HepG2 (cell line): ENCODE data around the gene TLR9. TPM values are rescaled to one million over a fixed set of nuclear protein-coding genes. Genes with fewer than 3 reads are reported as not detected.

Experiments
- ATAC-seq: fragments of 200-7000 bp; cut with Tn5 transposase; 3 replicates; pipeline ENCODE4 v1.9.1; 2020; ENCODE audit warnings: mild to moderate bottlenecking, moderate library complexity
- BruUV-seq: library from RNA; stranded (reverse); fragments of 400-500 nt; replicated peaks from 2 replicates; lab custom pipeline; 2021; lab: Mats Ljungman, UMichigan
- CTCF ChIA-PET: fragments of 300-600 bp; formaldehyde crosslinking; extraction: SDS; loops from one replicate; lab custom pipeline; 2021; ENCODE audit warnings: low total read pairs, inconsistent platforms, low intra/inter-chr PET ratio; lab: Yijun Ruan, JAX
- POLR2A ChIA-PET: fragments of 350-600 bp; sonication (Branson Sonifier 250); formaldehyde crosslinking; loops from one replicate; lab custom pipeline; 2020; ENCODE audit warnings: antibody characterized with exemption, inconsistent platforms; lab: Yijun Ruan, JAX
- DNase-seq: peaks from one replicate; pipeline ENCODE4 v3.0.0-alpha.2; 2015; ENCODE audit warnings: low spot score
- FAIRE-seq: peaks from 3 replicates; lab custom pipeline; 2011; peaks lifted over from hg19 to GRCh38; lab: Jason Lieb, UNC
- H2AFZ ChIP-seq: one replicate; pipeline ENCODE4 v1.6.1; 2011; ENCODE audit warnings: low read length, inconsistent platforms
- H3K27ac ChIP-seq: fragments of 300-600 bp; 3 replicates; pipeline ENCODE4 v1.8.0; 2011; ENCODE audit warnings: mixed run types, mild to moderate bottlenecking, mixed read lengths, low read length, inconsistent platforms; ENCODE audit not compliant: insufficient read depth; ENCODE audit errors: extremely low read length
- H3K27me3 ChIP-seq, 2 experiments: fragments of 200-600 bp in 1 of 2; 2 replicates in 1 of 2; 3 replicates in 1 of 2; pipeline versions ENCODE4 v1.6.0 to v1.8.0; 2011; ENCODE audit warnings: low read length in 2 of 2, mild to moderate bottlenecking in 2 of 2, moderate library complexity in 2 of 2, inconsistent platforms in 1 of 2; ENCODE audit not compliant: insufficient read depth in 2 of 2, control insufficient read depth in 1 of 2
- H3K36me3 ChIP-seq, 2 experiments: fragments of 200-600 bp in 1 of 2; replicated peaks in 1 of 2; 2 replicates in 1 of 2; 3 replicates in 1 of 2; pipeline versions ENCODE4 v1.5.1 to v1.8.0; 2011; ENCODE audit warnings: low read length in 2 of 2, inconsistent platforms in 1 of 2; ENCODE audit not compliant: insufficient read depth in 2 of 2, control insufficient read depth in 1 of 2
- H3K4me1 ChIP-seq: 2 replicates; pipeline ENCODE4 v1.5.1; 2012; ENCODE audit warnings: low read length, inconsistent platforms; ENCODE audit not compliant: insufficient read depth
- H3K4me2 ChIP-seq: 2 replicates; pipeline ENCODE4 v1.6.0; 2011; ENCODE audit warnings: low read depth, low read length, inconsistent platforms
- H3K4me3 ChIP-seq, 3 experiments: fragments of 200-600 bp in 1 of 3; sonication (generic), shearing (Covaris generic) in 1 of 3; replicated peaks in 1 of 3; 2 replicates each; pipeline ENCODE4 v1.5.1; 2011 to 2016; ENCODE audit warnings: low read length in 3 of 3, inconsistent platforms in 2 of 3, low read depth in 2 of 3, mild to moderate bottlenecking in 2 of 3, control low read depth in 1 of 3, mixed read lengths in 1 of 3; ENCODE audit not compliant: insufficient read depth in 1 of 3
- H3K79me2 ChIP-seq: one replicate; pipeline ENCODE4 v1.6.1; 2011; ENCODE audit warnings: low read length, inconsistent platforms; ENCODE audit not compliant: insufficient read depth
- H3K9ac ChIP-seq: 2 replicates; pipeline ENCODE4 v1.6.0; 2011; ENCODE audit warnings: mild to moderate bottlenecking, low read depth, low read length, inconsistent platforms; ENCODE audit not compliant: insufficient read depth
- H3K9me3 ChIP-seq: 2 replicates; pipeline ENCODE4 v1.5.1; 2012; ENCODE audit warnings: mild to moderate bottlenecking, low read length
- H4K20me1 ChIP-seq: 2 replicates; pipeline ENCODE4 v1.6.0; 2011; ENCODE audit warnings: inconsistent platforms, mild to moderate bottlenecking, low read length, moderate library complexity; ENCODE audit not compliant: insufficient read depth
- AGO2 ChIP-seq: fragments of 200-400 bp; formaldehyde crosslinking; optimal IDR thresholded peaks from 2 replicates; pipeline ENCODE3; 2017; ENCODE audit warnings: mild to moderate bottlenecking, low read depth, low read length, moderate library complexity
- RBFOX2 ChIP-seq: fragments of 200-400 bp; formaldehyde crosslinking; IDR thresholded peaks from 2 replicates; pipeline ENCODE4 v1.6.1; 2017; ENCODE audit warnings: low read depth, mild to moderate bottlenecking, low read length
- SPEN ChIP-seq: sonication (generic); formaldehyde crosslinking; IDR thresholded peaks from 2 replicates; pipeline ENCODE4 v1.5.1; 2020; ENCODE audit warnings: low read depth, mild to moderate bottlenecking, missing genetic modification reagents
- WGBS: methylation state at CpG from one replicate; pipeline ENCODE4 v1.1.6; 2017; ENCODE audit warnings: low lambda C conversion rate; 5-methylcytosine and 5-hydroxymethylcytosine counted together
- in situ Hi-C: cut with HindIII; loops from 2 replicates; pipeline ENCODE4 v1.10.0; 2017; ENCODE audit warnings: low pct_unique_long_range_greater_than_20kb; ENCODE audit not compliant: extremely low pct_ligation_motif_present
- intact Hi-C: fragments of 100-400 bp; cut with micrococcal nuclease; formaldehyde crosslinking; loops from one replicate; pipeline ENCODE4 v1.10.0; 2022; ENCODE audit not compliant: unreplicated experiment
- polyA plus RNA-seq, 8 experiments: library from polyadenylated mRNA; depleted of rRNA in 3 of 8; stranded (reverse) in 7 of 8; unstranded in 1 of 8; fragments of >200 nt; fragmentation: Illumina TruSeq in 4 of 8; extraction: Trizol in 4 of 8; gene quantifications; 2 replicates each; pipeline versions ENCODE4 v1.2.1 to v1.2.3, GENCODE V29; 2011 to 2016; ENCODE audit warnings: low read depth in 4 of 8, missing spikeins in 1 of 8, mixed read lengths in 1 of 8; ENCODE audit not compliant: insufficient read depth in 1 of 8
- total RNA-seq, 5 experiments: library from RNA; depleted of rRNA; stranded (reverse); fragments of >200 nt; fragmentation: Illumina TruSeq; extraction: Trizol; gene quantifications; 2 replicates each; pipeline ENCODE4 v1.2.3, GENCODE V29; 2016; ENCODE audit warnings: low read depth in 1 of 5
- TF ChIP-seq, protein P1 (sequence below): sonication (generic); formaldehyde crosslinking; IDR thresholded peaks from 2 replicates; pipeline ENCODE4 v1.8.1; 2023; ENCODE audit warnings: mild to moderate bottlenecking, inconsistent platforms, moderate library complexity, missing genetic modification reagents, borderline replicate concordance

The TLR9 gene
- total and polyA plus RNA-seq, 2 of the 13 experiments (the other 11 are each of a cell fraction or from before 2014, with no cell fraction given), result not detected

DNA sequence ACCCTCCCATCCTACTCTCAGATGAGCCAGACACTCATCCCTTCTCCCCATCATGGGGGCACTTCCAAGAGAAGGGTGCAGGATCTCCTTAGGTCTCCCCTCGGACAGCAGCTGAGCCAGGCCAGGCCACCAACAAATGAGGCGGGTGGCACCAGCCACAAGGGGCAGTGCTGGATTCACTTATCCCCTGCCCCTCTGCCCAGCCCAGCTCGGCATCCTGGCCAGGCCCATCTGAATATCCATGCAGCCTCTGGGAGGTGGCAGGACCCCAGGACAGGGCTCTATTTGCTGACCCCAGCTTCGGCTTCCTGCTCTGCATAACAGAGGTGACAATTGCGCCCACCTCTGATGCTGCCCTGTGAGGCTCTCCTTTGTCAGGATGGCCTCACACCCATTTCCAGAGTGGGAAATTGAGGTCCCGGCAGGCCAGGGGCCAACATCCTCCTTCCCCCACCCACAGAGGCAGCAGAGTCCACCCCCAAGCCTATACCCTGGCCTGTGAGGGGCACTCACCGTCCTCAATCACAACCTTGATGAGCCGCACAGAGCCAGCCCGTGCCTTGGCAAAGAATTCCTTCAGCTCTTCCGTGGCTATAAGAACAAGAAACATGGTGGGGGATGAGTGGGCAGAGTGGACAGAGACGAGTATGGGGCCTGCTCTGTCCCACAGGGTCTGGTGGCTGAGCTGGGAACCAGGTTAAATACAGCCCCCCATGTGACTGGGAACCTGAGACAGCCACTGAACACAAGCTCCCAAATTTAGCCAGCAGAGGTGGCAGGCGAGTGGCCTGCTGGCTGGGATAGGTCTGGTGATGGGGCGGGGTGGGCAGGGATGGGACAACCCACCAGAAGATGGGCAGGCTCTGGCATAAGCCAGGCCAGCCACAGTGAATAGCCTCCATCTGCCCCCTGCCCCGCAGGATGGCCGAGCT is 9.3 kb upstream of the TLR9 start:
- Histone ChIP-seq H3K9me3 (no peaks in the 10 kb centered on the region), H2AFZ (no peak overlapping the region), H3K4me3 (no peak overlapping the region), H3K36me3 (peaks cover 15 to 36% of the 10 kb centered on the region in 2 experiments), H3K4me2 (no peak overlapping the region), H3K27ac (no peak overlapping the region)
- intact Hi-C loops, result loop anchor here (5.0 kb wide), 1 partner anchor 53 kb away; the partner anchor contains the start of gene GLYCTK
- no peak for ATAC-seq
- ChIA-PET POLR2A (interaction anchor here (1.1 to 5.9 kb wide), 3 partner anchors 9 to 52 kb away, joined by 4 to 126 read pairs (median 5); partner anchors contain the start of genes GLYCTK, PPM1M and TLR9), CTCF (no interaction called here)
- 97% methylated on average over 9 of the region's 15 CpGs for WGBS
- in situ Hi-C loops, result no loop called here
- BruUV-seq, result no TSS peak
- TF ChIP-seq SPEN (CRISPR knock-in tag) (0 out of 2 replicates have a peak, but pooled peaks have one; percentile 2), RBFOX2 (0 out of 2 replicates have a peak, but pooled peaks have one; percentile 32), AGO2 (peak; percentile 33)
- TF ChIP-seq, protein P1, sequence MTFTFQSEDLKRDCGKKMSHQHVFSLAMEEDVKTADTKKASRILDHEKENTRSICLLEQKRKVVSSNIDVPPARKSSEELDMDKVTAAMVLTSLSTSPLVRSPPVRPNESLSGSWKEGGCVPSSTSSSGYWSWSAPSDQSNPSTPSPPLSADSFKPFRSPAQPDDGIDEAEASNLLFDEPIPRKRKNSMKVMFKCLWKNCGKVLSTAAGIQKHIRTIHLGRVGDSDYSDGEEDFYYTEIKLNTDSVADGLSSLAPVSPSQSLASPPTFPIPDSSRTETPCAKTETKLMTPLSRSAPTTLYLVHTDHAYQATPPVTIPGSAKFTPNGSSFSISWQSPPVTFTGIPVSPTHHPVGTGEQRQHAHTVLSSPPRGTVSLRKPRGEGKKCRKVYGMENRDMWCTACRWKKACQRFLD (CRISPR knock-in tag), result no peak
- TF ChIP-seq, all 625 proteins: peak for 3
- no peak for DNase-seq
- peak overlapping the region; percentile 2; the same call in 1 of the 2 replicates for H3K9ac ChIP-seq
- no peaks in the 10 kb centered on the region; a peak in 1 of 5 replicates for H3K27me3 ChIP-seq
- H4K20me1 ChIP-seq, result peaks cover 27% of the 10 kb centered on the region
- peaks cover 29% of the 10 kb centered on the region for H3K79me2 ChIP-seq
- FAIRE-seq, result no peak
- H3K4me1 ChIP-seq, result peaks cover 35% of the 10 kb centered on the region
